ENCODE results near the gene TAOK1.

Gene TAOK1

GRCh38 chr17:29399634-29400033 lies 9.5 kb downstream of the TAOK1 start:
- DNase-seq (ENCODE audit: low spot score) = no peak
- in situ Hi-C loops (cut with MboI; ENCODE audit: low pct_unique_long_range_greater_than_20kb, low sequenced_read_pairs, unreplicated experiment) = no loop called here
- TF ChIP-seq, protein P1, sequence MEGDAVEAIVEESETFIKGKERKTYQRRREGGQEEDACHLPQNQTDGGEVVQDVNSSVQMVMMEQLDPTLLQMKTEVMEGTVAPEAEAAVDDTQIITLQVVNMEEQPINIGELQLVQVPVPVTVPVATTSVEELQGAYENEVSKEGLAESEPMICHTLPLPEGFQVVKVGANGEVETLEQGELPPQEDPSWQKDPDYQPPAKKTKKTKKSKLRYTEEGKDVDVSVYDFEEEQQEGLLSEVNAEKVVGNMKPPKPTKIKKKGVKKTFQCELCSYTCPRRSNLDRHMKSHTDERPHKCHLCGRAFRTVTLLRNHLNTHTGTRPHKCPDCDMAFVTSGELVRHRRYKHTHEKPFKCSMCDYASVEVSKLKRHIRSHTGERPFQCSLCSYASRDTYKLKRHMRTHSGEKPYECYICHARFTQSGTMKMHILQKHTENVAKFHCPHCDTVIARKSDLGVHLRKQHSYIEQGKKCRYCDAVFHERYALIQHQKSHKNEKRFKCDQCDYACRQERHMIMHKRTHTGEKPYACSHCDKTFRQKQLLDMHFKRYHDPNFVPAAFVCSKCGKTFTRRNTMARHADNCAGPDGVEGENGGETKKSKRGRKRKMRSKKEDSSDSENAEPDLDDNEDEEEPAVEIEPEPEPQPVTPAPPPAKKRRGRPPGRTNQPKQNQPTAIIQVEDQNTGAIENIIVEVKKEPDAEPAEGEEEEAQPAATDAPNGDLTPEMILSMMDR (IDR thresholded peaks at IDR 0.05; ENCODE audit: extremely low read depth, insufficient read depth, missing control alignments) = no peak

- DNase-seq (ENCODE audit: low spot score) = no peak
- TF ChIP-seq, protein P1 (IDR thresholded peaks at IDR 0.05; ENCODE audit: extremely low read depth, insufficient read depth, missing control alignments) = no peak
- in situ Hi-C loops (cut with MboI; ENCODE audit: low pct_unique_long_range_greater_than_20kb, low sequenced_read_pairs, unreplicated experiment) = no loop called here
Observed at GRCh38 chr17:29400818-29401217, 10.7 kb downstream of the TAOK1 start.

DNA sequence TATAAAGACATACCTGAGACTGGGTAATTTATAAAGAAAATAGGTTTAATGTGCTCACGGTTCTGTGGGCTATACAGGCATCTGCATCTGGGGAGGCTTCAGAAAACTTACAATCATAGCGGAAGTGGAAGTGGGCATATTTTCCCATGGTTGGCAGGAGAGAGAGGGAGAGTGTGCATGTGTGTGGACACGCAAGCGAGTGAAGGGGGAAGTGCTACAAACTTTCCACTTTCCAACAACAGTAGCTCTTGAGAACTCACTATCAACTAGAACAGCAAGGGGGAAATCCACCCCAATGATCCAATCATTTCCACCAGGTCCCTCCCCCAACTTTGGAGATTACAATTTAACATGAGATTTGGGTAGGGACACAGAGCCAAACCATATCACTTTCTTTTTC lies 11.1 kb downstream of the TAOK1 start:
- TF ChIP-seq, protein P1 (IDR thresholded peaks at IDR 0.05; ENCODE audit: extremely low read depth, insufficient read depth, missing control alignments) = no peak
- no peak for DNase-seq (ENCODE audit: low spot score)
- in situ Hi-C loops (cut with MboI; ENCODE audit: low pct_unique_long_range_greater_than_20kb, low sequenced_read_pairs, unreplicated experiment) = no loop called here

DNA sequence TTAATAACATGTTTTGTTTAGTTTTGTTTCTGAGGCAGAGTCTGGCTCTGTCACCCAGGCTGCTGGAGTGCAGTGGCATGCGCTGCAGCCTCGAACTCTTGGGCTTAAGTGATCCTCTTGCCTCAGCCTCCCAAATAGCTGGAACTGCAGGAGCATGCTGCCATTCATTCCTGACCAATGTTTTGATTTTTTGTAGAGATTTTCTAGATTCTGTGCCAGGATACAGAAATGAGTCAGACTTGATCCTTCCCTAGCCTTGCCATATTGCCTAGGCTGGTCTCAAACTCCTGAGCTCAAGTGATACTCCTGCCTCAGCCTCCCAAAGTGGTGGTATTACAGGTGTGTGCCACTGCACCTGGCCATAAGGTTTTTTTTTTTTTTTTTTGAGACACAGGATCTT lies 17.7 kb downstream of the TAOK1 start:
- TF ChIP-seq, protein P1 (IDR thresholded peaks at IDR 0.05; ENCODE audit: extremely low read depth, insufficient read depth, missing control alignments) = no peak
- in situ Hi-C loops (cut with MboI; ENCODE audit: low pct_unique_long_range_greater_than_20kb, low sequenced_read_pairs, unreplicated experiment) = no loop called here
- no peak for DNase-seq (ENCODE audit: low spot score)

GRCh38 chr17:29409963-29410362 lies 19.8 kb downstream of the TAOK1 start:
- no peak for DNase-seq (ENCODE audit: low spot score)
- TF ChIP-seq, protein P1 (IDR thresholded peaks at IDR 0.05; ENCODE audit: extremely low read depth, insufficient read depth, missing control alignments) = no peak
- in situ Hi-C loops (cut with MboI; ENCODE audit: low pct_unique_long_range_greater_than_20kb, low sequenced_read_pairs, unreplicated experiment) = no loop called here

GRCh38 chr17:29412780-29413565 lies 22.8 kb downstream of the TAOK1 start:
- DNase-seq (ENCODE audit: low spot score) = no peak
- in situ Hi-C loops (cut with MboI; ENCODE audit: low pct_unique_long_range_greater_than_20kb, low sequenced_read_pairs, unreplicated experiment) = no loop called here
- TF ChIP-seq, protein P1 (IDR thresholded peaks at IDR 0.05; ENCODE audit: extremely low read depth, insufficient read depth, missing control alignments) = no peak

Measured in GM13977 (cell line).